Left lung (tissue), 10 donors: ENCODE results near the gene CNR1. TPM values are rescaled to one million over a fixed set of nuclear protein-coding genes. Genes with fewer than 3 reads are reported as not detected.

Experiments used
- ATAC-seq: fragments of 200-7000 bp; cut with Tn5 transposase; one replicate; pipeline ENCODE4 v1.9.1; 2020; ENCODE audit warnings: moderate library complexity
- DNase-seq, 4 donors: peaks; one replicate each; pipeline ENCODE4 v3.0.0-alpha.2; 2013 to 2020
- H3K27ac ChIP-seq, 2 donors: fragments of 200-600 bp; sonication (generic) in 1 of 2; one replicate each; pipeline versions ENCODE4 v1.5.0 to v1.8.0; 2020 to 2021
- H3K27me3 ChIP-seq, 2 donors: fragments of 200-600 bp; sonication (generic) in 1 of 2; one replicate each; pipeline versions ENCODE4 v1.5.0 to v1.8.0; 2020 to 2021
- H3K36me3 ChIP-seq, 2 donors: fragments of 200-600 bp; sonication (generic) in 1 of 2; one replicate each; pipeline versions ENCODE4 v1.5.0 to v1.8.0; 2020 to 2021
- H3K4me1 ChIP-seq, 2 donors: fragments of 200-600 bp; one replicate each; pipeline ENCODE4 v1.8.0; 2021
- H3K4me3 ChIP-seq, 2 donors: fragments of 200-600 bp; sonication (generic) in 1 of 2; one replicate each; pipeline versions ENCODE4 v1.5.0 to v1.8.0; 2020 to 2021; ENCODE audit warnings: mild to moderate bottlenecking in 1 of 2
- H3K9me3 ChIP-seq, 2 donors: fragments of 200-600 bp; sonication (generic) in 1 of 2; one replicate each; pipeline versions ENCODE4 v1.5.0 to v1.8.0; 2020 to 2021
- intact Hi-C, 2 donors: fragments of 100-400 bp; cut with DNase I; formaldehyde crosslinking; loops; one replicate each; pipeline versions ENCODE4 v1.11.2 to v1.14.2; 2022
- polyA plus RNA-seq, 6 donors: library from polyadenylated mRNA; unstranded; fragments of 120-200 nt; gene quantifications; one replicate each; pipeline ENCODE4 v1.2.1, GENCODE V29; 2013; ENCODE audit not compliant: insufficient read length in 6 of 6
- total RNA-seq, 2 donors: library from RNA; stranded (reverse); fragmentation: NEBNext Ultra II Directional; extraction: Animal tissue kit (Norgen Biotek cat#: 25700); gene quantifications; one replicate each; pipeline ENCODE4 v1.2.1, GENCODE V29; 2021
- TF ChIP-seq, protein P1 (sequence below), 2 donors: fragments of 200-600 bp; sonication (generic) in 1 of 2; IDR thresholded peaks; one replicate each; pipeline versions ENCODE4 v1.5.0 to v1.8.0; 2021; ENCODE audit warnings: antibody characterized with exemption in 2 of 2
- donor health status: DM: no; HTN: yes; CAD: no.
- donor health status: DM: no; HTN: no; CAD: no.

Gene CNR1
- total and polyA plus RNA-seq, 8 donors: 0.13 to 29.8 (median 0.24) TPM

- Histone ChIP-seq H3K9me3 (no peaks in the 10 kb centered on the region), H3K4me1 (no peaks in the 10 kb centered on the region), H3K36me3 (no peaks in the 10 kb centered on the region), H3K27me3 (no peaks in the 10 kb centered on the region), H3K4me3 (no peak overlapping the region), H3K27ac (no peak overlapping the region)
- TF ChIP-seq, protein P1, sequence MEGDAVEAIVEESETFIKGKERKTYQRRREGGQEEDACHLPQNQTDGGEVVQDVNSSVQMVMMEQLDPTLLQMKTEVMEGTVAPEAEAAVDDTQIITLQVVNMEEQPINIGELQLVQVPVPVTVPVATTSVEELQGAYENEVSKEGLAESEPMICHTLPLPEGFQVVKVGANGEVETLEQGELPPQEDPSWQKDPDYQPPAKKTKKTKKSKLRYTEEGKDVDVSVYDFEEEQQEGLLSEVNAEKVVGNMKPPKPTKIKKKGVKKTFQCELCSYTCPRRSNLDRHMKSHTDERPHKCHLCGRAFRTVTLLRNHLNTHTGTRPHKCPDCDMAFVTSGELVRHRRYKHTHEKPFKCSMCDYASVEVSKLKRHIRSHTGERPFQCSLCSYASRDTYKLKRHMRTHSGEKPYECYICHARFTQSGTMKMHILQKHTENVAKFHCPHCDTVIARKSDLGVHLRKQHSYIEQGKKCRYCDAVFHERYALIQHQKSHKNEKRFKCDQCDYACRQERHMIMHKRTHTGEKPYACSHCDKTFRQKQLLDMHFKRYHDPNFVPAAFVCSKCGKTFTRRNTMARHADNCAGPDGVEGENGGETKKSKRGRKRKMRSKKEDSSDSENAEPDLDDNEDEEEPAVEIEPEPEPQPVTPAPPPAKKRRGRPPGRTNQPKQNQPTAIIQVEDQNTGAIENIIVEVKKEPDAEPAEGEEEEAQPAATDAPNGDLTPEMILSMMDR (IDR thresholded peaks at IDR 0.05): no peak
- no peak for ATAC-seq
- DNase-seq: no peak
- intact Hi-C loops: no loop called here
Measured at GRCh38 chr6:88114838-88115237, 51.3 kb downstream of the CNR1 start.

GRCh38 chr6:88111991-88112390 lies 54.2 kb downstream of the CNR1 start:
- ATAC-seq (no peak), DNase-seq (no peak)
- Histone ChIP-seq H3K9me3 (no peaks in the 10 kb centered on the region), H3K27me3 (no peaks in the 10 kb centered on the region), H3K27ac (no peak overlapping the region), H3K36me3 (no peaks in the 10 kb centered on the region), H3K4me3 (no peak overlapping the region), H3K4me1 (no peaks in the 10 kb centered on the region)
- intact Hi-C loops: no loop called here
- TF ChIP-seq, protein P1 (IDR thresholded peaks at IDR 0.05): no peak

- no peak for DNase-seq
- Histone ChIP-seq H3K36me3 (no peaks in the 10 kb centered on the region), H3K4me3 (no peak overlapping the region), H3K27ac (no peak overlapping the region), H3K9me3 (no peaks in the 10 kb centered on the region), H3K4me1 (no peaks in the 10 kb centered on the region), H3K27me3 (no peaks in the 10 kb centered on the region)
- ATAC-seq: no peak
- TF ChIP-seq, protein P1 (IDR thresholded peaks at IDR 0.05): no peak
- intact Hi-C loops: no loop called here
Measured at GRCh38 chr6:88107241-88107640, 58.9 kb downstream of the CNR1 start.

- Histone ChIP-seq H3K9me3 (no peaks in the 10 kb centered on the region), H3K36me3 (no peaks in the 10 kb centered on the region), H3K27me3 (no peaks in the 10 kb centered on the region), H3K4me1 (no peaks in the 10 kb centered on the region), H3K4me3 (no peak overlapping the region), H3K27ac (no peak overlapping the region)
- ATAC-seq (peak; percentile 88), DNase-seq (no peak)
- TF ChIP-seq, protein P1 (IDR thresholded peaks at IDR 0.05): no peak
- intact Hi-C loops: no loop called here
Measured at GRCh38 chr6:88105741-88106340, 60.3 kb downstream of the CNR1 start.

Other genes starting within 250 kb of the CNR1 start
- not detected for gene SPACA1, start 118.5 kb downstream of the CNR1 start, total RNA-seq
- not detected for gene SPACA1, start 118.5 kb downstream of the CNR1 start, polyA plus RNA-seq